NCI-H1436 (cell line): ENCODE results near the gene FAM234B.

ENCODE experiments used
- DNase-seq: peaks from one replicate; lab custom pipeline; 2025; lab: John Stamatoyannopoulos, UW

FAM234B gene

DNA sequence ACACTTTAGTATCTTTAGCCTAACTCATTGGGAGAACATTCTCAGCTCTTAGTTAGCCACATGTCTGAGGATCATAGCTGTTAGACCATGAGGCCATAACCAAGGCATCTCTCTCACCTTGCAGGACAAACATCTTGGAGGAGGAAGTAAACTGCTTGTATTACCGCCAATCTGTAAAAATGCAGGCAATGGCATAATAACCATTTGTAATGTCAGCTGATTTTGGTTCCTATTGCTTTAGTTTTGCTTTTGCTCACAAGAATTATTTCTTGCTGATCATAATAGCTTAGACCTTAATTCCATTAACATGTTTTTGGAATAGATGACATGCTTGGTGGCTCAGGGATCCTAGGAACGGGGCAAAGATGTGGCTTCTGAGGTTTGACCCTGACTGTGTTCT is 75.6 kb downstream of the FAM234B start:
- DNase-seq: no peak

DNA sequence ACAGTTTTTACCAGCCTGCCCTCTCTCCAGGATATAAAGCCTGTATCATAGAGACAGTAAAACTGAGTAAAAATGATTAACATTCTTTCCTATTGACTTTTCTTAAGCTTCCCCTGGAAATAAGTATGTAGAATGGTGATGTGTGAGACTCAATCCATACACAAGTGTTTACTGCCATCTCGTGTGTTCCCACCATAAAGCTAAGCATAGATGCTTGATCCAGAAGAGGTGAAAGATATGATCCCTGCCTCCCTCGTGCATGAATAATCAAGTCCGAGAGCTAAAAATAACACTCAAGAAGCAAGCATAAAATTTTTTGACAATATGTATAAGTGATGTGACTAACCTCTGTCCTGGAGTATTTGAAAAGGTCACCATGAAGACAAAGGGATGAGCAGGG is 76.2 kb downstream of the FAM234B start:
- DNase-seq: no peak

DNA sequence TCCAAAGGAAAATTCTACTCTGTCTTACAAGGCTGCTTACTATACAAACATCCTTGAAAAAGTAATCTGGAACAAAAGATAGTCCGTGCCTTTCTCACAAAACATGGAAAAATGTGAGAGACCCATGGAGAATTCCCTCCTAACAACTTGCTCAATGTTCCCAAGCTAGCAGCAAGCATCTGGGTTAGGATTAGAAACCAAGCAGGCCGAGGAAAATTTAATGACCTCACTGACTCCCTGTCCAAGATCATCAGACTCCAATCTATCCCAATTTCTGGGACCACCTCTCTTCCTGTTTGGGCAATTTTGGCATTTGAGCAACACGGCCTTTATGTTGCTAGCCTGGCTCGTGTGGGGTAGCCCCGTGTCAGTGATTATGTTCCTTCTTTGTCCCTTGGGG is 77.4 kb downstream of the FAM234B start:
- no peak for DNase-seq

DNA sequence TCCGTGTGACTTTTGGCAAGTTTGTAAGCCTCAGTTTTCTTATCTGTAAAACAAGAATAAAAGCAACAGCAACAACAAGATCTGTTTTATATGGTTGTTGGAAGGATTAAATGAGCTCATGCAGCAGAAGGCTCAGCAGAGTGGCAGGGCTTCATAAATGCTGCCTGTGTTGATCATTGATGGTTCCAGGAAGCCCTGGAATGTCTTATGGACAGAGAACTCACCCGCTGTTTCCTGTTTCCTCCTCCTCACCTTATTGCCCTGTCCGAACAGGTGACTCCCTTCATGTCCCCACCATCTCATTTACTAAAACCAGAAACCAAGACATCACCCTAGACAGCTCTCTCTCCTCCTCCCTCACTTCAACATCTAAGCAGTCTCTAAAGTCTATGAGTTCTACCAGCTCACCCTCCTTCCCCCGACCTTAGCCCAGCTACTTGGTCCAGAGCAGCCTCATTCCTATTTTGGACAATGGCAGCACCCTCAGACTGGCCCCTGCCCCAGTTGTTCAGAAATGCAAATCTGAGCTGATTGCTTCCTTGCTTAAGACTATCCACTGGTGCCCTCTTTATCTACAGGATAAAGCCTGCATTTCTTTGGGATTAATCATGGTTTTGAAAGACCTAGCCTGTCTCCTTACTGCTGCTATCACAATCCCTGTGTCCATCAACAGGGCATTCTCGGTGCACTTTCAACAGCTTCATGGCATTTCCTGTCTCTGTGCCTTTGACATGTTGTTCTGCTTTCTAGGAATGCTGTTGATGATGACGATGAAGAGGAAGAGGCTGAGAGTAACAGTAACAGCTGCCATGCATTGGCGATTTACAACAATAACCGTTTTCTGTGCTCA is 80.7 kb downstream of the FAM234B start:
- DNase-seq: no peak

DNA sequence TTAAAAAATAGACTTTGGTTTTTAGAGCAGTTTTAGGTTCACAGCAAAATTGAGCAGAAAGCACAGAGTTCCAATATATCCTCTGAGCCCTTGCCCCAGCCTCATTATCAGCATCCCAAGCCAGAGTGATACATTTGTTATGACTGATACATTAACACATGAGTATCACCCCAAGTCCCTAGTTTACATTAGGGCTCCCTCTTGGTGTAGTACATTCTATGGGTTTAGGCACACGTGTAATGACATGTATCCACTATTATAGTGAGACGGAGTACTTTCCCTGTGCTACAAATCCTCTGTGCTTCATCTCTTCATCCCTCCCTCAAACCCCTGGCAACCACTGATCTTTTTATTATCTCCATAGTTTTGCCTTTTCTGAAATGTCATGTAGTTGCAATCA is 81.8 kb downstream of the FAM234B start:
- no peak for DNase-seq

DNA sequence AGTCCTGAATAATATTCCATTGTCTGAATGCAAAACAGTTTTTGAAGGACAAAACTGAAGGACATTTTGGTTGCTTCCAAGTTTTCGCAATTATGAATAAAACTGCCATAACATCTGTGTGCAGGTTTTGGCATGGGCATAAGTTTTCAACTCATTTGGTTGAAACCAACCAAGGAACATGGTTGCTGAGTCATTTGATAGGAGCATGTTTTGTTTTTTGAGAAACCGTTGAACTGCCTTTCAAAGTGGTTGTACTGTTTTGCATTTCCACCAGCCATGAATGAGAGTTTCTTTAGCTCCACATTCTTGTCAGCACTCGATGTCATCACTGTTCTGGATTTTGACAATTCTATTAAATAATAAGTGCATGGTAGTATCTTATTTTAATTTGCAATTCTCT is 82.3 kb downstream of the FAM234B start:
- DNase-seq: no peak

DNA sequence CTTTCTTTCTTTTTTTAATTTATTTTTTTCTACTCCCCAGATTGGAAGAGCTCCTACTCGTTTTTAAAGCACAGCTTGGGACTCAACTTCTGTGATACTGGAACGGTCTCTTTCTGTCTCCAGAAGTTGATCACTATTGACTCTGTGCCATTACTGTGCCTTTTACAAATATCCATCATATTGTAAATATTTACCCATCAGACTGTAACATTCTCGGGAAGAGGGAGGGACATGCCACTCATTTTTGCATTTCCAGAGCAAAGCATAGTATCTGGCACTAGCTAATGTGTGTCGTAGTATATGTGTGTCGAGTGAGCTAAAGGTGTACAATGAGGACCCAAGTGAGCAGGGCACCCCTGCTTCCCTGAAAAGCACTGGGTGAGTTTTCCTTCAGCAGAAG is 83.3 kb downstream of the FAM234B start:
- DNase-seq: no peak

DNA sequence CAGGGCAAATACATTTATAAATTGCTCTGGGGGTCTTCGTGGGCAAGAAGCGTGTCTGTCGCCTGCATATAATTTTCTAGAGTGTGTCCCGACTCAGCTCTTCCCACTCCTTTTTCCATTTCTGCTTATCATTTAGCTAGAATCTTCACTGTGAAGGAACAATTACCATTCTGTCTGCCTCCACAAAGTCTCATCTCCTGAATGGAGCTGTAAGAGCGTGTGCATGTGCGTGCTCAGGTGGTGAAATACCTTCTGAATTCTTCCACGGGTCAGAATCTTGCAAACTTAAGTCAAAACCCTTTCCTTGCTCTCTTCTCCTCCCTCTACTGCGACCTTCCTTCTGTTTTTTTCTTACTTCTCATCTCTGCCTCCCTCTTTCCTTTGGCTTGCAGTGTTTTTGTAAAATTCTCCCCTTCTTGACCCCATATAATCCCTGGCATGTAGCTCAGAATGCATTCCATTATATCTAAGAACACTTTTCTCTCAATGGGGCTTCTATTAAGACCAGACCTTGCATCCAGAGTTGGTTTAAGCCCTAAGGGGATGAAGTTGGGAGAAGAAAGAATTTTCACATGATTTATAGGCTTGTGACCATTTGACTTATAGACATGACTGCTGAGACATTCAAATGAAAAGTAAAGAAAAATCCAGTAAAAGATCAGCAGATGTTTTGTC is 84.2 kb downstream of the FAM234B start:
- no peak for DNase-seq

DNA sequence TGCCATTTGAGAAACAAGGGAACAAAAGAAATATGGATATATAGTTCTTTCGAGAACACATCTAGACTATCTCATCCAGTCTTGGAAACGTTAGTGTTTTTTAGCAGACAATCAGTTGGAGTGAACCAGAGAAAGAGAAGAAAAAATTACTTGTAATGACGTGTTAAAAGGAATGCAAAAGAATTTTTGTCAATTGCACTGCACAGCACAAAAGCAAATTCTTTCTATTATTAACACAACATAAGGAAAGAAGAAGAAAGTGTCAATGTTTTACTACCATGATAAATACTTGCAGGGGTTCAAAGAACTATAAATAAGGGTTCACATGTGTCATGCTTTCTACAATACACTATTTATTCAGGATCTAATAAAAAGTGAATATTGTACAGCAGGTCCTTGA is 86.8 kb downstream of the FAM234B start:
- DNase-seq: no peak
